ENCODE data around the gene MARCHF2. TPM values are rescaled to one million over a fixed set of nuclear protein-coding genes. Genes with fewer than 3 reads are reported as not detected.

The MARCHF2 gene
- total RNA-seq, 1 donor from 2014 or later, result 24.8 TPM

GRCh38 chr19:8387688-8388611, 25.2 kb upstream of the MARCHF2 start:
- H3K9me3 Mint-ChIP-seq, result peaks cover 3% of the 10 kb centered on the region
- DNase-seq (no peak), ATAC-seq (ENCODE audit: low read depth) (no peak)
- peaks cover 9% of the 10 kb centered on the region for H3K36me3 Mint-ChIP-seq (ENCODE audit: low read depth)
- intact Hi-C loops (cut with micrococcal nuclease), result no loop called here
- no peak overlapping the region for H3K4me3 Mint-ChIP-seq
- no peak overlapping the region for H3K27ac Mint-ChIP-seq
- POLR2A ChIA-PET, result interaction anchor here (0.6 kb wide), 1 partner anchor 84 kb away, joined by 4 read pairs; no protein-coding TSS in a partner anchor
- CTCF ChIA-PET, result no interaction called here
- H3K27me3 Mint-ChIP-seq, result no peaks in the 10 kb centered on the region
- H3K4me1 Mint-ChIP-seq, result peaks cover 25% of the 10 kb centered on the region
- TF ChIP-seq CTCF (IDR thresholded peaks at IDR 0.05), result no peak

- ATAC-seq (ENCODE audit: low read depth) (no peak), DNase-seq (no peak)
- CTCF ChIA-PET, result no interaction called here
- POLR2A ChIA-PET, result interaction anchor here (0.6 kb wide), 1 partner anchor 85 kb away, joined by 4 read pairs; no protein-coding TSS in a partner anchor
- peaks cover 3% of the 10 kb centered on the region for H3K9me3 Mint-ChIP-seq
- H3K36me3 Mint-ChIP-seq (ENCODE audit: low read depth), result peaks cover 9% of the 10 kb centered on the region
- H3K27ac Mint-ChIP-seq, result no peak overlapping the region
- no peak overlapping the region for H3K4me3 Mint-ChIP-seq
- TF ChIP-seq CTCF (IDR thresholded peaks at IDR 0.05), result no peak
- no peaks in the 10 kb centered on the region for H3K27me3 Mint-ChIP-seq
- intact Hi-C loops (cut with micrococcal nuclease), result no loop called here
- H3K4me1 Mint-ChIP-seq, result peaks cover 27% of the 10 kb centered on the region
Measured at GRCh38 chr19:8388612-8388958, 24.5 kb upstream of the MARCHF2 start.

GRCh38 chr19:8389891-8390616, 23.1 kb upstream of the MARCHF2 start, which contains the start of gene RAB11B:
RAB11B (plus strand) TSS chr19:8390360; CDS start chr19:8390417, 57 bp downstream.
- peak; percentile 88 for ATAC-seq (ENCODE audit: low read depth)
- Mint-ChIP-seq H3K4me3 (peak within 1 kb of the TSS; percentile 95), H3K9me3 (peaks cover 3% of the 10 kb centered on the region), H3K27ac (peak within 1 kb of the TSS; percentile 94), H3K4me1 (peaks cover 27% of the 10 kb centered on the region), H3K27me3 (no peaks in the 10 kb centered on the region), H3K36me3 (ENCODE audit: low read depth) (peaks cover 12% of the 10 kb centered on the region)
- CTCF ChIA-PET, result interaction anchor here (1.2 kb wide), 1 partner anchor 23 kb away, joined by 4 read pairs; the partner anchor contains the start of gene MARCHF2
- POLR2A ChIA-PET, result interaction anchor here (0.5 to 2.2 kb wide), 12 partner anchors 10 to 688 kb away, joined by 3 to 17 read pairs (median 4); partner anchors contain the start of genes FCER2, HNRNPM, MARCHF2 and NDUFA7
- TF ChIP-seq CTCF (IDR thresholded peaks at IDR 0.05), result no peak
- intact Hi-C loops (cut with micrococcal nuclease), result loop anchor here (1.0 to 10.0 kb wide), 7 partner anchors 23 to 470 kb away; partner anchors contain the start of genes HNRNPM, KANK3, MARCHF2 and NDUFA7
- peak; percentile 92 for DNase-seq

GRCh38 chr19:8390617-8390981, 22.5 kb upstream of the MARCHF2 start:
- ChIA-PET CTCF (interaction anchor here (1.2 kb wide), 1 partner anchor 22 kb away, joined by 4 read pairs; the partner anchor contains the start of gene MARCHF2), POLR2A (interaction anchor here (0.5 to 2.2 kb wide), 12 partner anchors 9 to 689 kb away, joined by 3 to 17 read pairs (median 4); partner anchors contain the start of genes FCER2, HNRNPM, MARCHF2 and NDUFA7)
- intact Hi-C loops (cut with micrococcal nuclease), result loop anchor here (1.0 to 10.0 kb wide), 7 partner anchors 23 to 470 kb away; partner anchors contain the start of genes HNRNPM, KANK3, MARCHF2 and NDUFA7
- H3K9me3 Mint-ChIP-seq, result peaks cover 3% of the 10 kb centered on the region
- TF ChIP-seq CTCF (IDR thresholded peaks at IDR 0.05), result no peak
- H3K4me3 Mint-ChIP-seq, result peak overlapping the region; percentile 76
- peaks cover 27% of the 10 kb centered on the region for H3K4me1 Mint-ChIP-seq
- peak; percentile 86 for DNase-seq
- H3K27ac Mint-ChIP-seq, result peak overlapping the region; percentile 75
- H3K27me3 Mint-ChIP-seq, result no peaks in the 10 kb centered on the region
- peak; percentile 64 for ATAC-seq (ENCODE audit: low read depth)
- H3K36me3 Mint-ChIP-seq (ENCODE audit: low read depth), result peaks cover 14% of the 10 kb centered on the region

Data from activated B cell treated with CpG ODN at 0.5 μM for 24 hours (primary cell).